ENCODE measurements around the gene GPR17.
A peak's percentile ranks its signal among the peaks of the same experiment; 100 is the strongest.

GPR17 gene

GRCh38 chr2:127636248-127637235 is 9.4 kb upstream of the GPR17 start:
- H3K18ac ChIP-seq (ENCODE audit: low read length), result peak overlapping the region; percentile 20
- peak overlapping the region; percentile 84 for H2BK12ac ChIP-seq (ENCODE audit: low read length)
- H3K9me3 ChIP-seq (ENCODE audit: insufficient read depth, low read depth, low read length), result peaks cover 4% of the 10 kb centered on the region
- H2AFZ ChIP-seq (ENCODE audit: insufficient read depth, low read length, poor library complexity), result no peak overlapping the region
- peaks cover 3% of the 10 kb centered on the region for H3K79me2 ChIP-seq (ENCODE audit: control insufficient read depth, insufficient read depth, low read length, poor library complexity)
- no peaks in the 10 kb centered on the region for H3K27me3 ChIP-seq (ENCODE audit: insufficient read depth, low read length)
- H3K4me3 ChIP-seq (ENCODE audit: low read depth, low read length), result no peak overlapping the region
- no peak overlapping the region for H3K23ac ChIP-seq (ENCODE audit: low read length)
- H2BK5ac ChIP-seq (ENCODE audit: low read depth, low read length, poor library complexity), result peak overlapping the region; percentile 63
- H4K8ac ChIP-seq (ENCODE audit: low read depth, low read length), result peak overlapping the region; percentile 18
- peak overlapping the region; percentile 80 for H2AK5ac ChIP-seq (ENCODE audit: low read length)
- no peak overlapping the region for H3K9ac ChIP-seq (ENCODE audit: low read length)
- H3K79me1 ChIP-seq (ENCODE audit: low read length), result peaks cover 21% of the 10 kb centered on the region
- no CpG with 5 or more reads among the region's 33 CpGs for WGBS (ENCODE audit: extremely low coverage, insufficient coverage, insufficient read length)
- H3K4me2 ChIP-seq (ENCODE audit: low read length), result no peak overlapping the region
- H3K4me1 ChIP-seq (ENCODE audit: control insufficient read depth in 1 of 2, insufficient read depth in 2 of 2, low read length in 2 of 2), result peaks cover 13 to 22% of the 10 kb centered on the region in 2 experiments
- H4K91ac ChIP-seq (ENCODE audit: low read depth, low read length), result peak overlapping the region; percentile 92
- peak overlapping the region; percentile 41 for H3K4ac ChIP-seq (ENCODE audit: low read depth, low read length)
- peak overlapping the region; percentile 10 for H4K12ac ChIP-seq (ENCODE audit: low read depth, low read length)
- no peak overlapping the region for H3K27ac ChIP-seq (ENCODE audit: low read depth, low read length)
- no peaks in the 10 kb centered on the region for H3K36me3 ChIP-seq (ENCODE audit: control insufficient read depth in 1 of 2, insufficient read depth in 2 of 2, low read length in 2 of 2)
- H2BK120ac ChIP-seq (ENCODE audit: insufficient read depth, low read length, poor library complexity), result peak overlapping the region; percentile 82
- peak in 1 of 2 donors; percentile 35 for DNase-seq
- H3K14ac ChIP-seq (ENCODE audit: low read length), result peak overlapping the region; percentile 87

- Histone ChIP-seq H3K4ac (ENCODE audit: low read depth, low read length) (peak overlapping the region; percentile 41), H4K8ac (ENCODE audit: low read depth, low read length) (peak overlapping the region; percentile 18), H2BK5ac (ENCODE audit: low read depth, low read length, poor library complexity) (peak overlapping the region; percentile 63), H3K4me2 (ENCODE audit: low read length) (peak overlapping the region; percentile 17), H3K79me1 (ENCODE audit: low read length) (peaks cover 25% of the 10 kb centered on the region), H2AK5ac (ENCODE audit: low read length) (peak overlapping the region; percentile 80), H3K4me3 (ENCODE audit: low read depth, low read length) (no peak overlapping the region), H3K79me2 (ENCODE audit: control insufficient read depth, insufficient read depth, low read length, poor library complexity) (peaks cover 3% of the 10 kb centered on the region), H4K12ac (ENCODE audit: low read depth, low read length) (peak overlapping the region; percentile 10), H3K36me3 (ENCODE audit: control insufficient read depth in 1 of 2, insufficient read depth in 2 of 2, low read length in 2 of 2) (no peaks in the 10 kb centered on the region), H3K9ac (ENCODE audit: low read length) (no peak overlapping the region), H3K27ac (ENCODE audit: low read depth, low read length) (peak overlapping the region; percentile 62), H3K14ac (ENCODE audit: low read length) (peak overlapping the region; percentile 87), H3K4me1 (ENCODE audit: control insufficient read depth in 1 of 2, insufficient read depth in 2 of 2, low read length in 2 of 2) (peaks cover 18 to 28% of the 10 kb centered on the region in 2 experiments), H3K23ac (ENCODE audit: low read length) (no peak overlapping the region), H2BK120ac (ENCODE audit: insufficient read depth, low read length, poor library complexity) (peak overlapping the region; percentile 82), H3K18ac (ENCODE audit: low read length) (peak overlapping the region; percentile 20), H3K27me3 (ENCODE audit: insufficient read depth, low read length) (no peaks in the 10 kb centered on the region), H2BK12ac (ENCODE audit: low read length) (peak overlapping the region; percentile 84), H3K9me3 (ENCODE audit: insufficient read depth, low read depth, low read length) (peaks cover 4% of the 10 kb centered on the region), H2AFZ (ENCODE audit: insufficient read depth, low read length, poor library complexity) (peak overlapping the region; percentile 78), H4K91ac (ENCODE audit: low read depth, low read length) (peak overlapping the region; percentile 92)
- DNase-seq, result peak in 1 of 2 donors; percentile 51
- no CpG with 5 or more reads among the region's 13 CpGs for WGBS (ENCODE audit: extremely low coverage, insufficient coverage, insufficient read length)
These were observed 8.7 kb upstream of the GPR17 start for GRCh38 chr2:127637236-127637630.

- H3K23ac ChIP-seq (ENCODE audit: low read length), result no peak overlapping the region
- peak overlapping the region; percentile 17 for H3K4me2 ChIP-seq (ENCODE audit: low read length)
- H3K27me3 ChIP-seq (ENCODE audit: insufficient read depth, low read length), result no peaks in the 10 kb centered on the region
- peak; percentile 87 to 93 for DNase-seq
- peak overlapping the region; percentile 91 for H3K14ac ChIP-seq (ENCODE audit: low read length)
- peaks cover 18 to 33% of the 10 kb centered on the region in 2 experiments for H3K4me1 ChIP-seq (ENCODE audit: control insufficient read depth in 1 of 2, insufficient read depth in 2 of 2, low read length in 2 of 2)
- peak overlapping the region; percentile 70 for H3K27ac ChIP-seq (ENCODE audit: low read depth, low read length)
- H3K4me3 ChIP-seq (ENCODE audit: low read depth, low read length), result no peak overlapping the region
- peak overlapping the region; percentile 74 for H2BK5ac ChIP-seq (ENCODE audit: low read depth, low read length, poor library complexity)
- H4K12ac ChIP-seq (ENCODE audit: low read depth, low read length), result peak overlapping the region; percentile 76
- no peak overlapping the region for H3K9ac ChIP-seq (ENCODE audit: low read length)
- peak overlapping the region; percentile 77 for H3K4ac ChIP-seq (ENCODE audit: low read depth, low read length)
- H3K79me2 ChIP-seq (ENCODE audit: control insufficient read depth, insufficient read depth, low read length, poor library complexity), result peaks cover 3% of the 10 kb centered on the region
- no CpG with 5 or more reads among the region's 8 CpGs for WGBS (ENCODE audit: extremely low coverage, insufficient coverage, insufficient read length)
- peaks cover 4% of the 10 kb centered on the region for H3K9me3 ChIP-seq (ENCODE audit: insufficient read depth, low read depth, low read length)
- H4K91ac ChIP-seq (ENCODE audit: low read depth, low read length), result peak overlapping the region; percentile 99
- H3K18ac ChIP-seq (ENCODE audit: low read length), result peak overlapping the region; percentile 88
- peak overlapping the region; percentile 89 for H2BK12ac ChIP-seq (ENCODE audit: low read length)
- H2AFZ ChIP-seq (ENCODE audit: insufficient read depth, low read length, poor library complexity), result peak overlapping the region; percentile 62
- H2AK5ac ChIP-seq (ENCODE audit: low read length), result peak overlapping the region; percentile 89
- no peaks in the 10 kb centered on the region for H3K36me3 ChIP-seq (ENCODE audit: control insufficient read depth in 1 of 2, insufficient read depth in 2 of 2, low read length in 2 of 2)
- H2BK120ac ChIP-seq (ENCODE audit: insufficient read depth, low read length, poor library complexity), result peak overlapping the region; percentile 95
- H4K8ac ChIP-seq (ENCODE audit: low read depth, low read length), result peak overlapping the region; percentile 89
- peaks cover 28% of the 10 kb centered on the region for H3K79me1 ChIP-seq (ENCODE audit: low read length)
These were observed 8.2 kb upstream of the GPR17 start for GRCh38 chr2:127637725-127638252.

- no peak overlapping the region for H3K4me3 ChIP-seq (ENCODE audit: low read depth, low read length)
- H3K79me2 ChIP-seq (ENCODE audit: control insufficient read depth, insufficient read depth, low read length, poor library complexity), result peaks cover 3% of the 10 kb centered on the region
- no peak overlapping the region for H3K27ac ChIP-seq (ENCODE audit: low read depth, low read length)
- peaks cover 4% of the 10 kb centered on the region for H3K9me3 ChIP-seq (ENCODE audit: insufficient read depth, low read depth, low read length)
- no peak overlapping the region for H3K23ac ChIP-seq (ENCODE audit: low read length)
- H2BK120ac ChIP-seq (ENCODE audit: insufficient read depth, low read length, poor library complexity), result peak overlapping the region; percentile 95
- H2AFZ ChIP-seq (ENCODE audit: insufficient read depth, low read length, poor library complexity), result peak overlapping the region; percentile 3
- peak overlapping the region; percentile 8 for H3K18ac ChIP-seq (ENCODE audit: low read length)
- no peak overlapping the region for H4K12ac ChIP-seq (ENCODE audit: low read depth, low read length)
- no peak overlapping the region for H2BK5ac ChIP-seq (ENCODE audit: low read depth, low read length, poor library complexity)
- H2BK12ac ChIP-seq (ENCODE audit: low read length), result peak overlapping the region; percentile 5
- H3K36me3 ChIP-seq (ENCODE audit: control insufficient read depth in 1 of 2, insufficient read depth in 2 of 2, low read length in 2 of 2), result no peaks in the 10 kb centered on the region
- H4K91ac ChIP-seq (ENCODE audit: low read depth, low read length), result peak overlapping the region; percentile 99
- peaks cover 18 to 35% of the 10 kb centered on the region in 2 experiments for H3K4me1 ChIP-seq (ENCODE audit: control insufficient read depth in 1 of 2, insufficient read depth in 2 of 2, low read length in 2 of 2)
- H4K8ac ChIP-seq (ENCODE audit: low read depth, low read length), result peak overlapping the region; percentile 89
- peaks cover 29% of the 10 kb centered on the region for H3K79me1 ChIP-seq (ENCODE audit: low read length)
- no peak overlapping the region for H3K9ac ChIP-seq (ENCODE audit: low read length)
- H3K27me3 ChIP-seq (ENCODE audit: insufficient read depth, low read length), result no peaks in the 10 kb centered on the region
- peak overlapping the region; percentile 65 for H2AK5ac ChIP-seq (ENCODE audit: low read length)
- no peak overlapping the region for H3K4me2 ChIP-seq (ENCODE audit: low read length)
- H3K14ac ChIP-seq (ENCODE audit: low read length), result peak overlapping the region; percentile 91
- H3K4ac ChIP-seq (ENCODE audit: low read depth, low read length), result no peak overlapping the region
- no CpG with 5 or more reads among the region's 23 CpGs for WGBS (ENCODE audit: extremely low coverage, insufficient coverage, insufficient read length)
- DNase-seq, result peak; percentile 36 to 70
These were observed 7.4 kb upstream of the GPR17 start for GRCh38 chr2:127638361-127639110.

Data from trophoblast cell (in vitro differentiated cells and primary cell).